Left renal cortex interstitium (tissue), 4 donors: ENCODE data around the gene CNPY2. TPM values are rescaled to one million over a fixed set of nuclear protein-coding genes. Genes with fewer than 3 reads are reported as not detected.
"Not testable (repeated sequence)": the region's sequence is repeated elsewhere in the genome, so short reads cannot be mapped to it uniquely, and the experiment has no call there.

ENCODE experiments used
- DNase-seq, 4 donors: peaks; one replicate each; pipeline ENCODE4 v3.0.0-alpha.2; 2013; ENCODE audit warnings: low read depth in 4 of 4, low spot score in 2 of 4, missing footprints in 1 of 4
- polyA plus RNA-seq, 4 donors: library from polyadenylated mRNA; unstranded; fragments of 120-200 nt; gene quantifications; one replicate each; pipeline ENCODE4 v1.2.1, GENCODE V29; 2013; ENCODE audit not compliant: insufficient read length in 4 of 4

The CNPY2 gene
- polyA plus RNA-seq, 4 donors: 143 to 174 (median 159) TPM

GRCh38 chr12:56299308-56299852 is 16.4 kb downstream of the CNPY2 start:
- DNase-seq: no peak

GRCh38 chr12:56298828-56299227 is 17.0 kb downstream of the CNPY2 start:
- no peak for DNase-seq

- no peak for DNase-seq
Observed at GRCh38 chr12:56297400-56297799, 18.4 kb downstream of the CNPY2 start.

GRCh38 chr12:56296295-56296694 is 19.5 kb downstream of the CNPY2 start:
- DNase-seq: no peak

- DNase-seq: no peak
Observed at GRCh38 chr12:56293795-56294194, 22.0 kb downstream of the CNPY2 start.

- no peak for DNase-seq
Observed at GRCh38 chr12:56288705-56289387, 26.9 kb downstream of the CNPY2 start.

- DNase-seq: no peak
Observed at GRCh38 chr12:56286044-56286830, 29.6 kb downstream of the CNPY2 start.

- not testable (repeated sequence) for DNase-seq
Observed at GRCh38 chr12:56284263-56284662, 31.5 kb downstream of the CNPY2 start.

- no peak for DNase-seq
Observed at GRCh38 chr12:56282579-56282978, 33.2 kb downstream of the CNPY2 start.

- DNase-seq: no peak
Observed at GRCh38 chr12:56282030-56282429, 33.8 kb downstream of the CNPY2 start.

GRCh38 chr12:56280849-56281248 is 34.9 kb downstream of the CNPY2 start:
- DNase-seq: no peak

GRCh38 chr12:56278905-56279304 is 36.9 kb downstream of the CNPY2 start:
- no peak for DNase-seq

GRCh38 chr12:56274299-56274698 is 41.5 kb downstream of the CNPY2 start:
- DNase-seq: no peak

GRCh38 chr12:56272468-56272867 is 43.3 kb downstream of the CNPY2 start:
- DNase-seq: not testable (repeated sequence)

- DNase-seq: peak in 1 of 4 donors; percentile 8
Observed at GRCh38 chr12:56271031-56271430, 44.8 kb downstream of the CNPY2 start.

- DNase-seq: no peak
Observed at GRCh38 chr12:56267443-56268071, 48.2 kb downstream of the CNPY2 start.

GRCh38 chr12:56266693-56267442 is 48.9 kb downstream of the CNPY2 start, which contains the start of gene COQ10A:
Gene COQ10A, plus strand, starts transcription at chr12:56266942. Its CDS starts 177 bp downstream, at chr12:56267119.
- peak; percentile 75 to 91 (median 86) for DNase-seq

- not testable (repeated sequence) for DNase-seq
Observed at GRCh38 chr12:56266068-56266692, 49.6 kb downstream of the CNPY2 start.

- not testable (repeated sequence) for DNase-seq
Observed at GRCh38 chr12:56262955-56263354, 52.8 kb downstream of the CNPY2 start.
